ENCODE results near the gene CMTM7. TPM values are rescaled to one million over a fixed set of nuclear protein-coding genes. Genes with fewer than 3 reads are reported as not detected.

Gene CMTM7
- polyA plus RNA-seq, 1 donor = 10.9 TPM

GRCh38 chr3:32366638-32367397, 24.8 kb upstream of the CMTM7 start:
- WGBS (ENCODE audit: insufficient coverage, low lambda C conversion rate) = 0% methylated on average over 1 of the region's 6 CpGs
- Histone ChIP-seq H3K36me3 (ENCODE audit: control insufficient read depth, insufficient read depth, low read length) (peaks cover 16% of the 10 kb centered on the region), H3K27ac (ENCODE audit: low read length) (no peak overlapping the region)

GRCh38 chr3:32367442-32367841, 24.2 kb upstream of the CMTM7 start:
- no CpG with 5 or more reads among the region's 10 CpGs for WGBS (ENCODE audit: insufficient coverage, low lambda C conversion rate)
- Histone ChIP-seq H3K27ac (ENCODE audit: low read length) (no peak overlapping the region), H3K4me1 (ENCODE audit: control insufficient read depth, insufficient read depth, low read length) (no peaks in the 10 kb centered on the region), H3K27me3 (ENCODE audit: control insufficient read depth, insufficient read depth, low read length) (no peaks in the 10 kb centered on the region), H3K9me3 (ENCODE audit: control insufficient read depth, low read depth, low read length) (no peaks in the 10 kb centered on the region), H3K4me3 (ENCODE audit: low read length) (no peak overlapping the region), H3K36me3 (ENCODE audit: control insufficient read depth, insufficient read depth, low read length) (peaks cover 13% of the 10 kb centered on the region)
- DNase-seq = no peak

More at GRCh38 chr3:32366638-32367397, 24.8 kb upstream of the CMTM7 start:
- Histone ChIP-seq H3K27me3 (ENCODE audit: control insufficient read depth, insufficient read depth, low read length) (no peaks in the 10 kb centered on the region), H3K4me1 (ENCODE audit: control insufficient read depth, insufficient read depth, low read length) (peaks cover under 1% of the 10 kb centered on the region), H3K4me3 (ENCODE audit: low read length) (no peak overlapping the region), H3K9me3 (ENCODE audit: control insufficient read depth, low read depth, low read length) (no peaks in the 10 kb centered on the region)
- DNase-seq = no peak

GRCh38 chr3:32371461-32372212, 20.0 kb upstream of the CMTM7 start:
- Histone ChIP-seq H3K27ac (ENCODE audit: low read length) (no peak overlapping the region), H3K36me3 (ENCODE audit: control insufficient read depth, insufficient read depth, low read length) (peaks cover 6% of the 10 kb centered on the region), H3K27me3 (ENCODE audit: control insufficient read depth, insufficient read depth, low read length) (no peaks in the 10 kb centered on the region), H3K4me1 (ENCODE audit: control insufficient read depth, insufficient read depth, low read length) (no peaks in the 10 kb centered on the region), H3K9me3 (ENCODE audit: control insufficient read depth, low read depth, low read length) (no peaks in the 10 kb centered on the region), H3K4me3 (ENCODE audit: low read length) (no peak overlapping the region)
- 100% methylated on average over 2 of the region's 7 CpGs for WGBS (ENCODE audit: insufficient coverage, low lambda C conversion rate)
- no peak for DNase-seq

- Histone ChIP-seq H3K4me3 (ENCODE audit: low read length) (no peak overlapping the region), H3K9me3 (ENCODE audit: control insufficient read depth, low read depth, low read length) (no peaks in the 10 kb centered on the region), H3K27ac (ENCODE audit: low read length) (no peak overlapping the region), H3K27me3 (ENCODE audit: control insufficient read depth, insufficient read depth, low read length) (no peaks in the 10 kb centered on the region), H3K4me1 (ENCODE audit: control insufficient read depth, insufficient read depth, low read length) (no peaks in the 10 kb centered on the region), H3K36me3 (ENCODE audit: control insufficient read depth, insufficient read depth, low read length) (peaks cover 6% of the 10 kb centered on the region)
- DNase-seq = no peak
- no CpG with 5 or more reads among the region's 4 CpGs for WGBS (ENCODE audit: insufficient coverage, low lambda C conversion rate)
These were observed 19.5 kb upstream of the CMTM7 start for GRCh38 chr3:32372213-32372490.

- Histone ChIP-seq H3K4me1 (ENCODE audit: control insufficient read depth, insufficient read depth, low read length) (no peaks in the 10 kb centered on the region), H3K27me3 (ENCODE audit: control insufficient read depth, insufficient read depth, low read length) (no peaks in the 10 kb centered on the region), H3K4me3 (ENCODE audit: low read length) (no peak overlapping the region), H3K27ac (ENCODE audit: low read length) (no peak overlapping the region), H3K36me3 (ENCODE audit: control insufficient read depth, insufficient read depth, low read length) (no peaks in the 10 kb centered on the region), H3K9me3 (ENCODE audit: control insufficient read depth, low read depth, low read length) (no peaks in the 10 kb centered on the region)
- WGBS (ENCODE audit: insufficient coverage, low lambda C conversion rate) = 100% methylated on average over 3 of the region's 5 CpGs
- DNase-seq = no peak
These were observed 18.4 kb upstream of the CMTM7 start for GRCh38 chr3:32373276-32373675.

GRCh38 chr3:32373844-32374243, 17.8 kb upstream of the CMTM7 start:
- Histone ChIP-seq H3K27ac (ENCODE audit: low read length) (no peak overlapping the region), H3K4me3 (ENCODE audit: low read length) (no peak overlapping the region), H3K36me3 (ENCODE audit: control insufficient read depth, insufficient read depth, low read length) (no peaks in the 10 kb centered on the region), H3K27me3 (ENCODE audit: control insufficient read depth, insufficient read depth, low read length) (no peaks in the 10 kb centered on the region), H3K9me3 (ENCODE audit: control insufficient read depth, low read depth, low read length) (no peaks in the 10 kb centered on the region), H3K4me1 (ENCODE audit: control insufficient read depth, insufficient read depth, low read length) (no peaks in the 10 kb centered on the region)
- WGBS (ENCODE audit: insufficient coverage, low lambda C conversion rate) = no CpG with 5 or more reads among the region's 5 CpGs
- no peak for DNase-seq

- H3K27me3 ChIP-seq (ENCODE audit: control insufficient read depth, insufficient read depth, low read length) = no peaks in the 10 kb centered on the region
- DNase-seq = peak; percentile 35 to 57
- no peak overlapping the region for H3K27ac ChIP-seq (ENCODE audit: low read length)
- no peaks in the 10 kb centered on the region for H3K36me3 ChIP-seq (ENCODE audit: control insufficient read depth, insufficient read depth, low read length)
- WGBS (ENCODE audit: insufficient coverage, low lambda C conversion rate) = 0% methylated on average over 1 of the region's 12 CpGs
- no peaks in the 10 kb centered on the region for H3K9me3 ChIP-seq (ENCODE audit: control insufficient read depth, low read depth, low read length)
- H3K4me3 ChIP-seq (ENCODE audit: low read length) = no peak overlapping the region
- H3K4me1 ChIP-seq (ENCODE audit: control insufficient read depth, insufficient read depth, low read length) = no peaks in the 10 kb centered on the region
These were observed 16.7 kb upstream of the CMTM7 start for GRCh38 chr3:32374788-32375595.

- no peak overlapping the region for H3K27ac ChIP-seq (ENCODE audit: low read length)
- no peaks in the 10 kb centered on the region for H3K9me3 ChIP-seq (ENCODE audit: control insufficient read depth, low read depth, low read length)
- WGBS (ENCODE audit: insufficient coverage, low lambda C conversion rate) = 100% methylated on average over 1 of the region's 5 CpGs
- H3K4me3 ChIP-seq (ENCODE audit: low read length) = no peak overlapping the region
- DNase-seq = no peak
- H3K27me3 ChIP-seq (ENCODE audit: control insufficient read depth, insufficient read depth, low read length) = no peaks in the 10 kb centered on the region
- no peaks in the 10 kb centered on the region for H3K4me1 ChIP-seq (ENCODE audit: control insufficient read depth, insufficient read depth, low read length)
- H3K36me3 ChIP-seq (ENCODE audit: control insufficient read depth, insufficient read depth, low read length) = no peaks in the 10 kb centered on the region
These were observed 16.1 kb upstream of the CMTM7 start for GRCh38 chr3:32375596-32375930.

- Histone ChIP-seq H3K27ac (ENCODE audit: low read length) (no peak overlapping the region), H3K4me1 (ENCODE audit: control insufficient read depth, insufficient read depth, low read length) (no peaks in the 10 kb centered on the region), H3K36me3 (ENCODE audit: control insufficient read depth, insufficient read depth, low read length) (no peaks in the 10 kb centered on the region), H3K4me3 (ENCODE audit: low read length) (no peak overlapping the region), H3K9me3 (ENCODE audit: control insufficient read depth, low read depth, low read length) (no peaks in the 10 kb centered on the region), H3K27me3 (ENCODE audit: control insufficient read depth, insufficient read depth, low read length) (no peaks in the 10 kb centered on the region)
- no peak for DNase-seq
- 70% methylated on average over 1 of the region's 2 CpGs for WGBS (ENCODE audit: insufficient coverage, low lambda C conversion rate)
These were observed 15.5 kb upstream of the CMTM7 start for GRCh38 chr3:32376115-32376514.

GRCh38 chr3:32379831-32380500, 11.7 kb upstream of the CMTM7 start:
- 50% methylated on average over 2 of the region's 10 CpGs for WGBS (ENCODE audit: insufficient coverage, low lambda C conversion rate)
- Histone ChIP-seq H3K9me3 (ENCODE audit: control insufficient read depth, low read depth, low read length) (no peaks in the 10 kb centered on the region), H3K27me3 (ENCODE audit: control insufficient read depth, insufficient read depth, low read length) (no peaks in the 10 kb centered on the region), H3K27ac (ENCODE audit: low read length) (no peak overlapping the region), H3K4me1 (ENCODE audit: control insufficient read depth, insufficient read depth, low read length) (no peaks in the 10 kb centered on the region), H3K36me3 (ENCODE audit: control insufficient read depth, insufficient read depth, low read length) (no peaks in the 10 kb centered on the region), H3K4me3 (ENCODE audit: low read length) (no peak overlapping the region)
- no peak for DNase-seq

Measured in large intestine (tissue), 3 donors.